Liver (tissue), 9 donors: ENCODE results near the gene CHRNA4. TPM values are rescaled to one million over a fixed set of nuclear protein-coding genes. Genes with fewer than 3 reads are reported as not detected.

Source experiments
- DNase-seq: peaks from one replicate; pipeline ENCODE4 v3.0.0-alpha.2; 2017; ENCODE audit warnings: low spot score
- H3K27ac ChIP-seq, 2 donors: one replicate each; pipeline ENCODE4 v1.7.0; 2013; ENCODE audit warnings: inconsistent platforms in 2 of 2, low read length in 2 of 2, control low read depth in 1 of 2, low read depth in 1 of 2, mild to moderate bottlenecking in 1 of 2
- H3K27me3 ChIP-seq, 4 donors: one replicate each; pipeline versions ENCODE4 v1.6.1 to v1.7.0; 2013; ENCODE audit warnings: low read length in 3 of 4, inconsistent platforms in 1 of 4, mild to moderate bottlenecking in 1 of 4, moderate library complexity in 1 of 4; ENCODE audit not compliant: control insufficient read depth in 4 of 4, insufficient read depth in 4 of 4
- H3K36me3 ChIP-seq, 4 donors: one replicate each; pipeline versions ENCODE4 v1.6.1 to v1.7.0; 2013; ENCODE audit warnings: low read length in 3 of 4, mild to moderate bottlenecking in 3 of 4, low read depth in 1 of 4, moderate library complexity in 1 of 4; ENCODE audit not compliant: control insufficient read depth in 4 of 4, insufficient read depth in 3 of 4
- H3K4me1 ChIP-seq, 4 donors: one replicate each; pipeline versions ENCODE4 v1.6.1 to v1.7.0; 2013; ENCODE audit warnings: low read length in 3 of 4, mild to moderate bottlenecking in 3 of 4, moderate library complexity in 1 of 4; ENCODE audit not compliant: control insufficient read depth in 4 of 4, insufficient read depth in 4 of 4
- H3K4me3 ChIP-seq, 3 donors: one replicate each; pipeline versions ENCODE4 v1.6.1 to v1.7.0; 2013; ENCODE audit warnings: low read length in 3 of 3, control low read depth in 1 of 3, low read depth in 1 of 3, mild to moderate bottlenecking in 1 of 3
- H3K9ac ChIP-seq, 2 donors: one replicate each; pipeline ENCODE4 v1.7.0; 2013; ENCODE audit warnings: low read length in 2 of 2, mild to moderate bottlenecking in 2 of 2, moderate library complexity in 2 of 2, control low read depth in 1 of 2, low read depth in 1 of 2
- H3K9me3 ChIP-seq, 4 donors: one replicate each; pipeline versions ENCODE4 v1.6.1 to v1.7.0; 2013; ENCODE audit warnings: low read length in 3 of 4; ENCODE audit not compliant: control insufficient read depth in 4 of 4
- CTCF ChIP-seq: fragments of 150-350 bp; IDR thresholded peaks from 2 replicates; pipeline ENCODE4 v1.5.1; 2017; ENCODE audit warnings: improper control_type of control experiment, low read depth, low read length; ENCODE audit not compliant: missing input control
- EGR1 ChIP-seq, 2 donors: IDR thresholded peaks; 2 replicates each; pipeline ENCODE4 v1.6.1; 2016 to 2018; ENCODE audit warnings: antibody characterized with exemption in 2 of 2, low read depth in 2 of 2
- GABPA ChIP-seq, 2 donors: IDR thresholded peaks in 1 of 2; conservative IDR thresholded peaks in 1 of 2; 2 replicates each; pipeline ENCODE4 v1.6.1; 2016; ENCODE audit warnings: antibody characterized with exemption in 2 of 2, mild to moderate bottlenecking in 1 of 2, moderate library complexity in 1 of 2
- HNF4A ChIP-seq, 2 donors: conservative IDR thresholded peaks; 2 replicates each; pipeline ENCODE4 v1.6.1; 2016; ENCODE audit warnings: antibody characterized with exemption in 2 of 2, mild to moderate bottlenecking in 2 of 2
- JUND ChIP-seq, 2 donors: IDR thresholded peaks; 2 replicates each; pipeline ENCODE4 v1.6.1; 2016; ENCODE audit warnings: antibody characterized with exemption in 2 of 2
- MAX ChIP-seq: IDR thresholded peaks from 2 replicates; pipeline ENCODE4 v1.6.1; 2016; ENCODE audit warnings: antibody characterized with exemption
- NR2F2 ChIP-seq: IDR thresholded peaks from 2 replicates; pipeline ENCODE4 v1.6.1; 2016; ENCODE audit warnings: antibody characterized with exemption
- RAD21 ChIP-seq, 2 donors: IDR thresholded peaks; 2 replicates each; pipeline ENCODE4 v1.6.1; 2016; ENCODE audit warnings: antibody characterized with exemption in 2 of 2, mild to moderate bottlenecking in 2 of 2
- RXRA ChIP-seq, 2 donors: IDR thresholded peaks; 2 replicates each; pipeline ENCODE4 v1.6.1; 2017 to 2018; ENCODE audit warnings: antibody characterized with exemption in 2 of 2, mild to moderate bottlenecking in 1 of 2
- SP1 ChIP-seq: IDR thresholded peaks from 2 replicates; pipeline ENCODE4 v1.6.1; 2018; ENCODE audit warnings: antibody characterized with exemption, mild to moderate bottlenecking
- TAF1 ChIP-seq: conservative IDR thresholded peaks from 2 replicates; pipeline ENCODE4 v1.6.1; 2016; ENCODE audit warnings: antibody characterized with exemption, mild to moderate bottlenecking
- WGBS: extraction: QIAGEN DNeasy Blood & Tissue Kit; methylation state at CpG from one replicate; pipeline ENCODE4 v1.1.7; 2013; 5-methylcytosine and 5-hydroxymethylcytosine counted together
- polyA plus RNA-seq, 2 donors: library from polyadenylated mRNA; stranded (reverse) in 1 of 2; unstranded in 1 of 2; fragments of 200-250 nt in 1 of 2; fragments of >200 nt in 1 of 2; fragmentation: Nextera tagmentation in 1 of 2; extraction: Ambion mirVana in 1 of 2; gene quantifications; one replicate each; pipeline versions ENCODE4 v1.2.1 to v1.2.3, GENCODE V29; 2013 to 2015
- total RNA-seq, 2 donors: library from RNA; depleted of rRNA; stranded (reverse); fragments of >200 nt; gene quantifications; one replicate each; pipeline ENCODE4 v1.2.3, GENCODE V29; 2014
- TF ChIP-seq, protein P1 (sequence below): IDR thresholded peaks from 2 replicates; pipeline ENCODE4 v1.6.1; 2016; ENCODE audit warnings: antibody characterized with exemption, mild to moderate bottlenecking
- TF ChIP-seq, protein P2 (sequence below): IDR thresholded peaks from 2 replicates; pipeline ENCODE4 v1.6.1; 2016; ENCODE audit warnings: antibody characterized with exemption
- donor health status: healthy.
- donor health status: healthy.
- donor health status: healthy.
- donor health status: healthy.
- donor health status: healthy.

The CHRNA4 gene
- total and polyA plus RNA-seq, 4 donors = 3.2 to 23.3 (median 6.4) TPM; not detected in 1

DNA sequence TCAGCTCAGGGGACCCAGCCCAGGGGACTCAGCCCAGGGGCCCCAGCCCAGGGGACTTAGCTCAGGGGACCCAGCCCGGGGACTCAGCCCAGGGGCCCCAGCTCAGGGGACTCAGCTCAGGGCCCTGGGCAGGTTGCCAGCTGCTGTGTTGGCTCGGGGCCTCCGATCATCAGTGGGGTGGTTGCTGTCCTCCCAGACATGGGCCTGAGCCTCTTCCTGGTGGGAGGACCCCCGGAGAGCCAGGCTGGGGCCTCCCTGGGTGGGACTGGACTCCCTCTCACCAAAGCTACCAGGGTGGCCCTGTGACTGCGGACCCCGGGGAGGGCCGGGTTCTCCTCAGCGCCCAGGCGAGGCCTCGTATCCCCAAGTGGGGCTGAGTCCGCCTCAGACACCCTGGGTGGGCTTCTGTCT, 63.8 kb downstream of the CHRNA4 start:
- DNase-seq = no peak
- no peak overlapping the region for H3K4me3 ChIP-seq
- no peaks in the 10 kb centered on the region for H3K9me3 ChIP-seq
- WGBS = 74% methylated on average over 11 of the region's 11 CpGs
- no peak overlapping the region for H3K27ac ChIP-seq
- H3K9ac ChIP-seq = no peak overlapping the region
- peaks cover 0 to 14% (median 4%) of the 10 kb centered on the region in 4 donors for H3K27me3 ChIP-seq
- no peaks in the 10 kb centered on the region for H3K36me3 ChIP-seq
- no peak for TF ChIP-seq CTCF
- no peak for TF ChIP-seq SP1
- no peaks in the 10 kb centered on the region for H3K4me1 ChIP-seq

DNA sequence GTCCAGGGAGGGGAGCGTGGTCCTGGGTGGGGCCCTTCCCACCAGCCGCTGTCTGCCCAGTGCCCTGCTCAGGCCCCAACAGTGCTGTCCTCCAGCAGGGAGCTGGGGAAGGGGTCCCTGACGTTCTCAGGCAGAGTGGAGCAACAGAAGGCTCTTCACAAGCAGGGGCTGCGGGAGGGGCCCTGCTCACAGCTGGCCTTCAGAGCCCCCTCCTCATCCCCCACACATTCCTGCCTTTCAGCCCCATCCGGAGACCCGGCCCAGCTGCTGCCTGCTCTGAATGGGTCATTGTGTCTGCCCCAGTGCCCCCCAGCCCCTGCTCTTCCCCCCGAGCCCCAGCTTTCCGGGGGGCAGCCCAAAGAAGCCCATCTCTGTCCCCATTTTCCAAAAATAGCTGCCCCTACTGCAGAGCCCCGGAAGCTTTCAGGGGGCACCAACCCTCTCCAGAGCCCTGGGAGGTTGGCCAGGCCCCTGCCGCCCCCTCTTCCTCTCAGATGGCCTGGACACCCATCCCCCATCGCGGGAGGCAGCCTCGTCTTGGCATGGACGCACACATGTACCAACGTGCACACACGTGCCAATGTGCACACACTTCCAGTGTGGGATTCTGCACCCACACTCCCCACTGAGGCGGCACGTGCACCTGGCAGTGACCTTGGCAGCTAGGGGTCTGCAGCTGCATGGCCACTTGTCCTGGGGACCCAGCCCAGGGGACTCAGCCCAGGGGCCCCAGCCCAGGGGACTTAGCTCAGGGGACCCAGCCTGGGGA, 64.4 kb downstream of the CHRNA4 start:
- no peaks in the 10 kb centered on the region for H3K36me3 ChIP-seq
- DNase-seq = no peak
- H3K9me3 ChIP-seq = no peaks in the 10 kb centered on the region
- no peak overlapping the region for H3K9ac ChIP-seq
- 50% methylated on average over 18 of the region's 18 CpGs for WGBS
- H3K27ac ChIP-seq = no peak overlapping the region
- peaks cover 0 to 14% (median 4%) of the 10 kb centered on the region in 4 donors for H3K27me3 ChIP-seq
- TF ChIP-seq, protein P1, sequence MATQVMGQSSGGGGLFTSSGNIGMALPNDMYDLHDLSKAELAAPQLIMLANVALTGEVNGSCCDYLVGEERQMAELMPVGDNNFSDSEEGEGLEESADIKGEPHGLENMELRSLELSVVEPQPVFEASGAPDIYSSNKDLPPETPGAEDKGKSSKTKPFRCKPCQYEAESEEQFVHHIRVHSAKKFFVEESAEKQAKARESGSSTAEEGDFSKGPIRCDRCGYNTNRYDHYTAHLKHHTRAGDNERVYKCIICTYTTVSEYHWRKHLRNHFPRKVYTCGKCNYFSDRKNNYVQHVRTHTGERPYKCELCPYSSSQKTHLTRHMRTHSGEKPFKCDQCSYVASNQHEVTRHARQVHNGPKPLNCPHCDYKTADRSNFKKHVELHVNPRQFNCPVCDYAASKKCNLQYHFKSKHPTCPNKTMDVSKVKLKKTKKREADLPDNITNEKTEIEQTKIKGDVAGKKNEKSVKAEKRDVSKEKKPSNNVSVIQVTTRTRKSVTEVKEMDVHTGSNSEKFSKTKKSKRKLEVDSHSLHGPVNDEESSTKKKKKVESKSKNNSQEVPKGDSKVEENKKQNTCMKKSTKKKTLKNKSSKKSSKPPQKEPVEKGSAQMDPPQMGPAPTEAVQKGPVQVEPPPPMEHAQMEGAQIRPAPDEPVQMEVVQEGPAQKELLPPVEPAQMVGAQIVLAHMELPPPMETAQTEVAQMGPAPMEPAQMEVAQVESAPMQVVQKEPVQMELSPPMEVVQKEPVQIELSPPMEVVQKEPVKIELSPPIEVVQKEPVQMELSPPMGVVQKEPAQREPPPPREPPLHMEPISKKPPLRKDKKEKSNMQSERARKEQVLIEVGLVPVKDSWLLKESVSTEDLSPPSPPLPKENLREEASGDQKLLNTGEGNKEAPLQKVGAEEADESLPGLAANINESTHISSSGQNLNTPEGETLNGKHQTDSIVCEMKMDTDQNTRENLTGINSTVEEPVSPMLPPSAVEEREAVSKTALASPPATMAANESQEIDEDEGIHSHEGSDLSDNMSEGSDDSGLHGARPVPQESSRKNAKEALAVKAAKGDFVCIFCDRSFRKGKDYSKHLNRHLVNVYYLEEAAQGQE = no peak
- TF ChIP-seq HNF4A (conservative IDR thresholded peaks at IDR 0.05) = no peak
- no peak for TF ChIP-seq EGR1 (IDR thresholded peaks at IDR 0.05; ENCODE audit: low read depth in 2 of 2)
- TF ChIP-seq, protein P2, sequence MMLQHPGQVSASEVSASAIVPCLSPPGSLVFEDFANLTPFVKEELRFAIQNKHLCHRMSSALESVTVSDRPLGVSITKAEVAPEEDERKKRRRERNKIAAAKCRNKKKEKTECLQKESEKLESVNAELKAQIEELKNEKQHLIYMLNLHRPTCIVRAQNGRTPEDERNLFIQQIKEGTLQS = no peak
- no peak for TF ChIP-seq MAX
- no peak for TF ChIP-seq JUND (IDR thresholded peaks at IDR 0.05)
- no peak for TF ChIP-seq RAD21 (IDR thresholded peaks at IDR 0.05)
- TF ChIP-seq GABPA (IDR thresholded peaks at IDR 0.05 in 1 of 2, conservative IDR thresholded peaks at IDR 0.05 in 1 of 2) = no peak
- TF ChIP-seq CTCF = no peak
- no peak for TF ChIP-seq NR2F2
- TF ChIP-seq RXRA (IDR thresholded peaks at IDR 0.05) = no peak
- no peak for TF ChIP-seq TAF1
- no peaks in the 10 kb centered on the region for H3K4me1 ChIP-seq
- H3K4me3 ChIP-seq = no peak overlapping the region
